Neural cell (in vitro differentiated cells): ENCODE results near the gene TCIRG1. TPM values are rescaled to one million over a fixed set of nuclear protein-coding genes. Genes with fewer than 3 reads are reported as not detected.

Experiments used
- H2AFZ ChIP-seq: fragments of 200-600, 300-800 bp; sonication (generic), shearing (Covaris generic); 2 replicates; pipeline ENCODE4 v1.6.0; 2014; ENCODE audit warnings: low read depth, mild to moderate bottlenecking, antibody characterized with exemption, low read length, moderate library complexity
- H3F3A ChIP-seq: fragments of 200-600 bp; shearing (Covaris generic); 2 replicates; pipeline ENCODE4 v1.6.1; 2016; ENCODE audit warnings: mild to moderate bottlenecking, moderate library complexity, mixed read lengths, antibody characterized with exemption, low read length; ENCODE audit not compliant: insufficient read depth, poor library complexity, severe bottlenecking
- H3K27ac ChIP-seq: fragments of 200-600, 300-800 bp; sonication (generic), shearing (Covaris generic); 2 replicates; pipeline ENCODE4 v1.5.1; 2014; ENCODE audit warnings: mild to moderate bottlenecking, low read length, moderate library complexity
- H3K27me3 ChIP-seq: fragments of 300-800, 200-600 bp; sonication (generic), shearing (Covaris generic); 2 replicates; pipeline ENCODE4 v1.6.0; 2014; ENCODE audit warnings: mild to moderate bottlenecking, low read depth, low read length, moderate library complexity; ENCODE audit not compliant: insufficient read depth
- H3K36me3 ChIP-seq: fragments of 300-800, 200-600 bp; sonication (generic), shearing (Covaris generic); 2 replicates; pipeline ENCODE4 v1.5.1; 2014; ENCODE audit warnings: mild to moderate bottlenecking, antibody characterized with exemption, low read length, moderate library complexity; ENCODE audit not compliant: insufficient read depth
- H3K4me2 ChIP-seq: fragments of 300-800, 200-600 bp; sonication (generic), shearing (Covaris generic); 2 replicates; pipeline ENCODE4 v1.6.0; 2014; ENCODE audit warnings: mild to moderate bottlenecking, low read length
- H3K4me3 ChIP-seq: fragments of 300-800, 200-600 bp; sonication (generic), shearing (Covaris generic); 2 replicates; pipeline ENCODE4 v1.5.1; 2014; ENCODE audit warnings: mild to moderate bottlenecking, low read length, moderate library complexity
- H3K79me2 ChIP-seq: fragments of 200-600 bp; shearing (Covaris generic); replicated peaks from 2 replicates; pipeline ENCODE4 v1.6.0; 2014; ENCODE audit warnings: mild to moderate bottlenecking, low read length, moderate library complexity; ENCODE audit not compliant: insufficient read depth
- H3K9ac ChIP-seq: fragments of 300-800, 200-600 bp; sonication (generic), shearing (Covaris generic); 2 replicates; pipeline ENCODE4 v1.6.1; 2016; ENCODE audit warnings: mild to moderate bottlenecking, low read length, mixed read lengths
- H3K9me2 ChIP-seq: fragments of 200-600 bp; shearing (Covaris generic); 2 replicates; pipeline ENCODE4 v1.6.1; 2016; ENCODE audit warnings: mild to moderate bottlenecking, low read length, mixed read lengths; ENCODE audit not compliant: insufficient read depth
- H3K9me3 ChIP-seq: fragments of 200-600, 300-800 bp; sonication (generic), shearing (Covaris generic); 2 replicates; pipeline ENCODE4 v1.6.1; 2016; ENCODE audit warnings: mild to moderate bottlenecking, mixed run types, low read length, moderate library complexity, mixed read lengths
- H4K20me1 ChIP-seq: fragments of 200-600 bp; shearing (Covaris generic); 2 replicates; pipeline ENCODE4 v1.6.1; 2016; ENCODE audit warnings: mild to moderate bottlenecking, mixed run types; ENCODE audit not compliant: insufficient read depth
- CTCF ChIP-seq: fragments of 450-650 bp; IDR thresholded peaks from 2 replicates; pipeline ENCODE4 v1.5.1; 2014; ENCODE audit warnings: antibody characterized with exemption, mild to moderate bottlenecking, moderate library complexity; ENCODE audit not compliant: poor library complexity, severe bottlenecking
- EP300 ChIP-seq: fragments of 450-650 bp; conservative IDR thresholded peaks from 2 replicates; pipeline ENCODE4 v1.6.1; 2014; ENCODE audit warnings: antibody characterized with exemption, mild to moderate bottlenecking, moderate library complexity; ENCODE audit not compliant: poor library complexity, severe bottlenecking
- EZH2 ChIP-seq: fragments of 200-600, 300-800 bp; shearing (Covaris generic), sonication (generic); IDR thresholded peaks from 2 replicates; pipeline ENCODE4 v1.6.1; 2014; ENCODE audit warnings: antibody characterized with exemption, low read length, borderline replicate concordance, mild to moderate bottlenecking; ENCODE audit not compliant: insufficient read depth, poor library complexity, severe bottlenecking
- MXI1 ChIP-seq: fragments of 450-650 bp; conservative IDR thresholded peaks from 2 replicates; pipeline ENCODE4 v1.6.1; 2014; ENCODE audit warnings: antibody characterized with exemption, mild to moderate bottlenecking; ENCODE audit not compliant: poor library complexity, severe bottlenecking
- POLR2AphosphoS5 ChIP-seq: IDR thresholded peaks from 2 replicates; pipeline ENCODE4 v1.6.1; 2012
- RAD21 ChIP-seq: fragments of 450-650 bp; conservative IDR thresholded peaks from 2 replicates; pipeline ENCODE4 v1.6.1; 2014; ENCODE audit warnings: antibody characterized with exemption, mild to moderate bottlenecking, moderate library complexity
- REST ChIP-seq: IDR thresholded peaks from 2 replicates; pipeline ENCODE4 v1.6.1; 2012; ENCODE audit warnings: borderline replicate concordance
- SMC3 ChIP-seq: fragments of 450-650 bp; conservative IDR thresholded peaks from 2 replicates; pipeline ENCODE4 v1.6.1; 2014; ENCODE audit warnings: antibody characterized with exemption, mild to moderate bottlenecking, moderate library complexity; ENCODE audit not compliant: poor library complexity
- TAF1 ChIP-seq: IDR thresholded peaks from 2 replicates; pipeline ENCODE4 v1.6.1; 2012; ENCODE audit warnings: low read depth
- polyA plus RNA-seq: library from polyadenylated mRNA; depleted of rRNA; stranded (reverse); fragments of >200 nt; gene quantifications from 2 replicates; pipeline ENCODE4 v1.2.3, GENCODE V29; 2014

TCIRG1 gene
- polyA plus RNA-seq, 1 donor from 2014 or later = 1.8 TPM

GRCh38 chr11:68039526-68040086 lies 781 bp downstream of the TCIRG1 start:
- no peaks in the 10 kb centered on the region for H3K9me2 ChIP-seq
- TF ChIP-seq EZH2 (no peak), MXI1 (no peak), EP300 (no peak), RAD21 (no peak), REST (no peak), SMC3 (no peak), TAF1 (no peak), POLR2AphosphoS5 (no peak), CTCF (no peak)
- H3K27ac ChIP-seq = no peak overlapping the region
- H3K79me2 ChIP-seq = no peaks in the 10 kb centered on the region
- H4K20me1 ChIP-seq = no peaks in the 10 kb centered on the region
- H3K27me3 ChIP-seq = no peaks in the 10 kb centered on the region
- no peak overlapping the region for H2AFZ ChIP-seq
- H3F3A ChIP-seq = no peaks in the 10 kb centered on the region
- H3K9me3 ChIP-seq = no peaks in the 10 kb centered on the region
- no peak overlapping the region for H3K4me2 ChIP-seq
- H3K4me3 ChIP-seq = no peak overlapping the region
- H3K36me3 ChIP-seq = no peaks in the 10 kb centered on the region
- H3K9ac ChIP-seq = no peak overlapping the region

- H3K9me3 ChIP-seq = no peaks in the 10 kb centered on the region
- H3K27me3 ChIP-seq = no peaks in the 10 kb centered on the region
- no peaks in the 10 kb centered on the region for H4K20me1 ChIP-seq
- no peak for TF ChIP-seq RAD21
- TF ChIP-seq MXI1 = no peak
- TF ChIP-seq REST = no peak
- no peak for TF ChIP-seq CTCF
- no peak for TF ChIP-seq EZH2
- TF ChIP-seq EP300 = no peak
- TF ChIP-seq TAF1 = no peak
- no peak for TF ChIP-seq POLR2AphosphoS5
- no peak for TF ChIP-seq SMC3
- H3K9ac ChIP-seq = no peak overlapping the region
- H3K4me2 ChIP-seq = no peak overlapping the region
- H3K9me2 ChIP-seq = no peaks in the 10 kb centered on the region
- H2AFZ ChIP-seq = no peak overlapping the region
- H3K27ac ChIP-seq = no peak overlapping the region
- H3K4me3 ChIP-seq = no peak overlapping the region
- H3K36me3 ChIP-seq = no peaks in the 10 kb centered on the region
- no peaks in the 10 kb centered on the region for H3F3A ChIP-seq
- no peaks in the 10 kb centered on the region for H3K79me2 ChIP-seq
Observed at GRCh38 chr11:68040101-68040956, 1.5 kb downstream of the TCIRG1 start.
